Activated T-cell treated with anti-CD3 and anti-CD28 coated beads for 48 hours (primary cell): Measurements from ENCODE around the gene DSTN.

Source experiments
- DNase-seq: peaks from one replicate; pipeline ENCODE4 v3.0.0-alpha.2; 2020; ENCODE audit warnings: low read depth

DSTN gene

GRCh38 chr20:17569616-17570346 is at the start of gene DSTN:
Gene DSTN (plus strand): TSS chr20:17570075. CDS start chr20:17570209, 134 bp downstream.
- peak; percentile 83 for DNase-seq

- DNase-seq, result no peak
These were observed 49.3 kb upstream of the DSTN start for GRCh38 chr20:17520583-17520982.

GRCh38 chr20:17522528-17522927 is 47.3 kb upstream of the DSTN start:
- DNase-seq, result no peak

GRCh38 chr20:17523326-17523725 is 46.5 kb upstream of the DSTN start:
- no peak for DNase-seq

- no peak for DNase-seq
These were observed 45.3 kb upstream of the DSTN start for GRCh38 chr20:17524560-17524959.

- DNase-seq, result no peak
These were observed 44.7 kb upstream of the DSTN start for GRCh38 chr20:17525132-17525531.

GRCh38 chr20:17525650-17526049 is 44.2 kb upstream of the DSTN start:
- DNase-seq, result no peak

DNA sequence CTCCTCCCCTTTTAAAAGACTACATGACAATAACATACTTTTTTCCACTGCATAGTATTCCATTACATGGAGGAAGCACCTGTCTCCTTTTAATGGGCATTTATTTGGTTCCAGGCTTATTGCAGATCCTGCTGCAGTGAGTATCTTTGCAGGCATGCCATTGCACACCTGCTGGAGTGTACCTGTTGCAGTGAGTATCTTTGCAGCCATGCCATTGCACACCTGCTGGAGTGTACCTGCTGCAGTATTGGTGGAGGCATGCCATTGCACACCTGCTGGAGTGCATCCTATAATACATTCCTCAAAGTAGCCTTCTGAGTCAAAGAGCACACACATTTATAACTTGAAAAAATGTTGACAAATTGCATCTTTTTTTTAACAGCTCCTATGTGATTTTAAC is 40.3 kb upstream of the DSTN start:
- no peak for DNase-seq

- DNase-seq, result no peak
These were observed 39.7 kb upstream of the DSTN start for GRCh38 chr20:17530153-17530552.

GRCh38 chr20:17530716-17531664 is 38.9 kb upstream of the DSTN start, which contains the start of gene BFSP1:
Gene BFSP1 (minus strand): TSS chr20:17531379. CDS start chr20:17531329, 50 bp downstream.
- peak; percentile 48 for DNase-seq

DNA sequence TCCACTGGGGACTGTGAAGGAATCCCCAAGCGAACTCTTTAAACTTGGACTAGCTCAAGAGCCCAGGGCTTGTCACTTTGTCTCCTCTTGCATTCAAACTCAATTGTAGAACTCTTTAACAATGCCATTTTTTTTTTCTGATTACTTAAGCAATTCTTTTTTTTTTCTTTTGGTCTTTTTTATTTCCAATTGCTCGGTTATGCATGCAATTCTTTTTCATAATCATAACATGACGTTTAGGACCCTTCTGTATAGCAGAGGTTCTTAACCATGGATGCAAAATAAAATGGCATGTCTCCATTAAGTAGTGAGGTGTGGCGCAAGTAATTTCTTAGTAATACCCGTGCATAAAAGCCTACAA is 38.2 kb upstream of the DSTN start:
- no peak for DNase-seq

- DNase-seq, result no peak
These were observed 36.5 kb upstream of the DSTN start for GRCh38 chr20:17533396-17533795.

DNA sequence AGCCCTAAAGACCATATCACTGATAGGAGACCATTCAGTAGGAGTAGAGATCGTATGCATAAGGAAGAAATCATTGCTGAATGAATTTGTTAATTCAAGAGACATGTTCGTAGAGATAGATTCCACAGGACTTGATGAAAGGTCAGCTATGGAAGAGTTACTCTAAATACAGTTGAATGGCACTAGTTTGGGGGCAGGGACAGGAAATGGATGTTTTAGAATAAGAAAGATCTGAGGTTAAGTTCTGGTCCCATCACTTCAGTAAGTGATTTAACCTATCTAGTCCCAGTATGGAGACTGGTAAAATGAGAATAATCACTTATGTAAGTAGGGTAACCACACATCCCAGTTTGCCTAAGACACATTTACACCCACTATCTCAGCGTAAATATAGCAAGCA is 35.8 kb upstream of the DSTN start:
- DNase-seq, result no peak

DNA sequence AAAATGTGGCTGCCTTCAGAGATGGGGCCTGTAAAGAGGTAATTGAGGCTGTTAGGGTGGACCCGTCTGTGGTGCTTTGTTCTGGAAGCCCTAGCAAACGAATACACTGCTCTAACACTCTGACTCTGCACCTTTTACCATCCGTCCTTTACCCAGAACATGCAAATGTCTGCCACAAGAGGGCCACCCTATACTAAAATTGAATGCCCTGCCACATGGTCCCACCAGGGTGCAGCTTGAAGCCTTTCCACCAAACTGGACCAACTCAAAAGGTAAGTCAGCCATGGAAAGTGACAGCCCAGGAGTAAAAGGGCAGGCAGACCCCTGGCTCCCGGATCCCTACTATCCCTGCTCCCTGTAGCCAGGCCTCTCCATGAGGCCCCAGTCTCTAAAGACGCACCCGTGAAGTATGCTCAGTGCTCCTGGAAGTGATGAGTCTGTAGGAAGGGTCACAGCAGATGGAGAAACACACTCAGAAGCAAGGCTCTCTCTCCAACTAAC is 32.9 kb upstream of the DSTN start:
- DNase-seq, result peak; percentile 48

- DNase-seq, result no peak
These were observed 31.9 kb upstream of the DSTN start for GRCh38 chr20:17537959-17538358.

DNA sequence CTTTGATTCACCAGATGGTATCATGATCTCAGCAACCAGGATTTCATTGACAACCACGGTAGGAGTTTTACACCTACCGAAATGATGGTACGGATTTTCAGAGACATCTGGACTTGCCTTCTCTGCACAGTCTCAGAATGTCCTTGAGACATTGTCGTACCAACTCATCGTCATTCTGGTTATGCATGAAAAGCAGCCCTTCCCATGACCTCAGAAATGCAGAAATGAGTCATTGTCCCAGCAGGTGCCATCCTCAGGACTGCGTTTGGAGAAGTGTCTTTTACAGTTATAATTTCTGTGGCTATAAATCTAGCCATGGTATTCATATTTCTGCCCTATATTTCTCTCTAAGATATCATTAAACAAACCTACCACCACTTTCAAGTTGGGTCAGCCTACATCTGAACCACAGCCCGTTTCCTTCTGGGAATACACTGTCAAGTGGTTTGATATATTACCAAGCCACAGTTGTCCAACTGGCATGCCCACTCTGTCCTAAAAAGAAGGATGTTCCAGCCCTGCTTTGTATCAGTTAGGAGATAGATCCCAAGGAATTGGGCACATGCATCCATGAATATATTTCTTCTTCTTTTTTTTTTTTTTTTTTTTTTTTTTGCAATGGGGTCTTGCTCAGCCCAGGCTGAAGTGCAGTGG is 31.2 kb upstream of the DSTN start:
- no peak for DNase-seq

DNA sequence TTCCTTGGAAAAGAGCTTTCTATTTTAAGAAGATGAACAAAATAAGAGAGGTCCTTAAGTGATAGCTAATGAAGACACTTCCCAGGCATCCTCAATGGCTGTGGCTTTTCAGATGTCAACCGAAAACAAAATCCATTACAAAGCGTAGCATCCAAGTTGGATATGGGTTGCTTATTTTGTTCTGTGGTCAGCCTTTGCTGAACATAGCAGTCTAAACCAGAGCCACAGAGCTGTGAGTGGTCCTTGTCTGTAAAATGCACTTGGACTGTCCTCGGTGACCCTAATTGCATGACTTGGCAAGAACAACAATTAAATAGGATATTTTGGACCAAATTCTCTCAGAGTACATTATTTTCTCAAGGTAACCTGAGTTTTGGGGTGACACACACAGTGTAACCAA is 28.3 kb upstream of the DSTN start:
- no peak for DNase-seq

DNA sequence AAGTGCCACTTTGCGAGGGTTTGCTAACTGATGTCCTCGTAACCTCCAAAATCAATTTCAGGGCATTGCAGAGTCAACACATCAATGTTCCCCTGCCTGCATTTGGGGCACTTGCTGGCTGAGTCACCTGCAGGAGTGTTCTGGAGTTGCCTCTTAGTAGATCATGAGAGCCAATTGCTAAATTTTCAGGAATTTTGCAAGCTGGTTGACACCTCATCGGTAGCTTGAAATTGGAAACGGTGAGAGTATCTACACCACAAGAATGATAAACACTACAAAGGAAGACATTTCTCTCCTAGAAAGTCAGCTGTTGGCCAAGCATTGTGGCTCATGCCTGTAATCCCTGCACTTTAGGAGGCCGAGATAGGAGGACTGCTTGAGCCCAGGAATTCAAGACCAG is 27.9 kb upstream of the DSTN start:
- DNase-seq, result no peak

- no peak for DNase-seq
These were observed 27.4 kb upstream of the DSTN start for GRCh38 chr20:17542481-17542880.

DNA sequence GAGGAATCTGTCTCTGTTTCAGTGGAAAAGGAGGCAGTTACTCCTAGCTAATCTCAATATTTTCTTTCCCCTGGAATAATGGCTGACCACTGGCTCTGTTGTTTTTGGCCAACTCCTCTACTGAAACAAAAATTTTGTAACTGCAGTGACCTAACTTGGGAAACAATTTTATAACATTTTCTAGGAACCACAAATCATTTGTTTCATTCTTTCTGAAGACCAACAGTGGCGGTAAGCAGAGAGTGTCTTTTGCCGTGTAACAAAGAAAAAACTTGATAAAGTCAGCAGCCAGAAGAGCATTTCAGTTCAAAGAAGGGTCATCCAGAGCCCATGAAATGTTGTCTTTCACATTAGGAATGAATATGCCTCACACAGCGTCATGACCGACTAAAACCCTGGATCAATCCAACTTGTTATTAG is 26.9 kb upstream of the DSTN start:
- no peak for DNase-seq

- DNase-seq, result no peak
These were observed 26.2 kb upstream of the DSTN start for GRCh38 chr20:17543531-17544131.

DNA sequence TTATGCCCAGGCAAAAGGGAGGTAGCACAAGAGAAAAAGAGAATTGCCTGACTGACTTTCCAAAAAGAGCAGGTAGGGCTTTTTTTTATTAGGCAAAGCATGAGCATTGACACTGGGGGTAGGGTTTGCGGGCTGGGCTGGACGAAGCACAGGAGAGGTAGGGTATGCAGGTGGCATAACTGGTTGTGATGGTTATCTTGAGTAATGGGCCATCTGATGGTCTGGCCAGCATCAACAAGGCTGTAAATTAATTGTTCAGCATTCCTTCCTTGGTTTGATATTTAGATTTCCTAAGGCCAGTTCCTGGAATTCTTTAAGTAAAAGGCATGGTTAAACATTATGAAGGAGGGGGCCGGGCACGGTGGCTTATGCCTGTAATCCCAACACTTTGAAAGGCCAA is 24.7 kb upstream of the DSTN start:
- DNase-seq, result no peak
